ENCODE data around the gene SPINK6. TPM values are rescaled to one million over a fixed set of nuclear protein-coding genes. Genes with fewer than 3 reads are reported as not detected.

SPINK6 gene
- total and polyA plus RNA-seq, 2 of the 8 experiments (the other 6 are each of a cell fraction or from before 2014, with no cell fraction given) = not detected

GRCh38 chr5:148176480-148176879 lies 26.4 kb upstream of the SPINK6 start:
- Histone ChIP-seq H3K79me2 (ENCODE audit: control insufficient read depth in 1 of 2, insufficient read depth in 2 of 2, low read length in 2 of 2) (no peaks in the 10 kb centered on the region), H3K18ac (ENCODE audit: extremely low read depth, low read length) (no peak overlapping the region), H3K27me3 (replicated peaks in 1 of 4; ENCODE audit: control insufficient read depth in 3 of 4, extremely low read depth in 1 of 4, insufficient read depth in 3 of 4, low read length in 3 of 4) (no peaks in the 10 kb centered on the region), H3K4me2 (ENCODE audit: insufficient read depth in 1 of 2, low read depth in 2 of 2, low read length in 2 of 2) (no peak overlapping the region), H2AK5ac (ENCODE audit: low read depth, low read length) (no peak overlapping the region), H3K36me3 (ENCODE audit: control insufficient read depth in 2 of 4, insufficient read depth in 4 of 4, low read length in 3 of 4) (no peaks in the 10 kb centered on the region), H3K9me3 (ENCODE audit: insufficient read depth in 2 of 2, low read depth in 1 of 2, low read length in 1 of 2) (no peaks in the 10 kb centered on the region), H4K8ac (ENCODE audit: extremely low read depth, insufficient read depth, low read length) (no peak overlapping the region), H3K79me1 (ENCODE audit: low read depth, low read length) (no peaks in the 10 kb centered on the region), H2BK20ac (ENCODE audit: low read length) (no peak overlapping the region), H3K23me2 (ENCODE audit: low read depth, low read length) (no peaks in the 10 kb centered on the region), H2BK5ac (ENCODE audit: low read depth, low read length) (no peak overlapping the region), H2BK15ac (ENCODE audit: low read length) (no peak overlapping the region), H3K4me3 (ENCODE audit: extremely low read depth in 1 of 4, insufficient read depth in 2 of 4, low read depth in 3 of 4, low read length in 4 of 4) (no peak overlapping the region), H3K14ac (ENCODE audit: insufficient read length) (no peak overlapping the region), H2BK12ac (ENCODE audit: low read depth, low read length) (no peak overlapping the region), H2AFZ (ENCODE audit: low read length) (no peak overlapping the region), H3K4me1 (replicated peaks in 1 of 4; ENCODE audit: control insufficient read depth in 3 of 4, insufficient read depth in 4 of 4, low read length in 3 of 4) (no peaks in the 10 kb centered on the region), H3K23ac (ENCODE audit: insufficient read length) (no peak overlapping the region), H4K5ac (ENCODE audit: insufficient read length, low read depth, low read length) (no peak overlapping the region), H3K56ac (replicated peaks; ENCODE audit: insufficient read length, low read depth, low read length) (no peak overlapping the region), H3K4ac (replicated peaks; ENCODE audit: insufficient read length, low read depth, low read length) (no peak overlapping the region), H3K27ac (ENCODE audit: low read depth, low read length) (no peak overlapping the region), H4K20me1 (replicated peaks in 1 of 2; ENCODE audit: control insufficient read depth in 1 of 2, insufficient read depth in 2 of 2, low read length in 2 of 2) (no peaks in the 10 kb centered on the region), H3K9ac (replicated peaks in 1 of 4; ENCODE audit: extremely low read depth in 1 of 4, low read depth in 3 of 4, low read length in 3 of 4) (no peak overlapping the region), H4K91ac (replicated peaks; ENCODE audit: insufficient read length, low read length) (no peak overlapping the region), H2BK120ac (replicated peaks; ENCODE audit: low read depth, low read length) (no peak overlapping the region)
- 73% methylated on average over 2 of the region's 2 CpGs; no CpG with 5 or more reads in 1 of the 2 experiments for WGBS, 2 experiments (ENCODE audit: extremely low coverage in 1 of 2, insufficient coverage in 1 of 2, insufficient read length in 1 of 2, insufficient replicate concordance in 2 of 2, low coverage in 1 of 2, low lambda C conversion rate in 2 of 2, missing lambda C conversion rate in 1 of 2)
- ChIA-PET POLR2A (ENCODE audit: partially characterized antibody) (no interaction called here), CTCF (ENCODE audit: partially characterized antibody) (interaction anchor here (1.1 to 2.1 kb wide), 3 partner anchors 11 to 554 kb away, joined by 3 to 7 read pairs (median 5); no protein-coding TSS in a partner anchor)
- FAIRE-seq (no peak), DNase-seq (ENCODE audit: low read depth in 1 of 2, low spot score in 2 of 2) (no peak)
- TF ChIP-seq SRF (IDR thresholded peaks at IDR 0.05; ENCODE audit: low read depth, low read length) (no peak), POLR2A (IDR thresholded peaks at IDR 0.05; ENCODE audit: control extremely low read depth in 1 of 2, low read depth in 2 of 2, low read length in 2 of 2) (no peak), JUN (IDR thresholded peaks at IDR 0.05; ENCODE audit: low read depth, low read length) (no peak), TAF1 (IDR thresholded peaks at IDR 0.05; ENCODE audit: low read depth, low read length) (no peak), ASH2L (IDR thresholded peaks at IDR 0.05; ENCODE audit: low read length) (no peak), JUND (IDR thresholded peaks at IDR 0.05; ENCODE audit: low read length) (no peak), CBX5 (IDR thresholded peaks at IDR 0.05; ENCODE audit: low read depth, low read length) (no peak), RXRA (IDR thresholded peaks at IDR 0.05; ENCODE audit: insufficient read depth, low read depth, low read length) (no peak), SIRT6 (IDR thresholded peaks at IDR 0.05; ENCODE audit: low read length) (no peak), SAP30 (IDR thresholded peaks at IDR 0.05; ENCODE audit: insufficient read depth, insufficient replicate concordance, low read length) (no peak), NRF1 (IDR thresholded peaks at IDR 0.05; ENCODE audit: low read depth, low read length) (no peak), SP4 (IDR thresholded peaks at IDR 0.05; ENCODE audit: low read length) (no peak), TCF12 (IDR thresholded peaks at IDR 0.05; ENCODE audit: low read depth, low read length) (no peak), KDM4A (IDR thresholded peaks at IDR 0.05; ENCODE audit: low read depth, low read length, severe bottlenecking) (no peak), GABPA (IDR thresholded peaks at IDR 0.05; ENCODE audit: borderline replicate concordance, insufficient read depth, low read length) (no peak), CHD1 (IDR thresholded peaks at IDR 0.05; ENCODE audit: low read depth, low read length) (no peak), TAF7 (optimal IDR thresholded peaks at IDR 0.05; ENCODE audit: borderline replicate concordance, low read depth, low read length) (no peak)

All from H1 (cell line).